Heart left ventricle (tissue), 16 donors: ENCODE measurements around the gene IFNLR1. TPM values are rescaled to one million over a fixed set of nuclear protein-coding genes. Genes with fewer than 3 reads are reported as not detected.

Experiments
- ATAC-seq, 4 donors: fragments of 200-7000 bp; cut with Tn5 transposase; one replicate each; pipeline ENCODE4 v1.9.1; 2020 to 2022; ENCODE audit warnings: moderate library complexity in 4 of 4, mild to moderate bottlenecking in 3 of 4, moderate number of reproducible peaks in 1 of 4
- DNase-seq, 5 donors: peaks; one replicate each; pipeline ENCODE4 v3.0.0-alpha.2; 2020
- H3K27ac ChIP-seq, 12 donors: fragments of 200-600 bp; sonication (generic) in 4 of 12; one replicate each; pipeline versions ENCODE4 v1.5.0 to v1.8.0; 2016 to 2022; ENCODE audit warnings: mild to moderate bottlenecking in 2 of 12
- H3K27me3 ChIP-seq, 9 donors: fragments of 200-600 bp; sonication (generic) in 2 of 9; one replicate each; pipeline versions ENCODE4 v1.5.1 to v1.8.0; 2016 to 2022; ENCODE audit warnings: mild to moderate bottlenecking in 3 of 9
- H3K36me3 ChIP-seq, 9 donors: fragments of 200-600 bp; sonication (generic) in 2 of 9; one replicate each; pipeline versions ENCODE4 v1.5.0 to v1.8.0; 2018 to 2022; ENCODE audit warnings: mild to moderate bottlenecking in 2 of 9
- H3K4me1 ChIP-seq, 12 donors: fragments of 200-600 bp; sonication (generic) in 4 of 12; one replicate each; pipeline versions ENCODE4 v1.5.0 to v1.8.0; 2016 to 2022; ENCODE audit warnings: mild to moderate bottlenecking in 3 of 12
- H3K4me3 ChIP-seq, 12 donors: fragments of 200-600 bp; sonication (generic) in 4 of 12; one replicate each; pipeline versions ENCODE4 v1.5.0 to v1.8.0; 2017 to 2022; ENCODE audit warnings: mild to moderate bottlenecking in 9 of 12, moderate library complexity in 4 of 12
- H3K9me3 ChIP-seq, 12 donors: fragments of 200-600 bp; sonication (generic) in 4 of 12; one replicate each; pipeline versions ENCODE4 v1.5.0 to v1.8.0; 2016 to 2022; ENCODE audit warnings: mild to moderate bottlenecking in 1 of 12
- POLR2A ChIP-seq, 2 donors: fragments of 450-650 bp; IDR thresholded peaks; one replicate each; pipeline ENCODE4 v1.6.1; 2017; ENCODE audit warnings: antibody characterized with exemption in 2 of 2, mild to moderate bottlenecking in 2 of 2, moderate library complexity in 2 of 2
- WGBS, 4 donors: extraction: QIAGEN DNeasy Blood & Tissue Kit in 2 of 4; methylation state at CpG; one replicate each; pipeline versions ENCODE4 v1.1.5 to v1.1.7; 2013 to 2018; 5-methylcytosine and 5-hydroxymethylcytosine counted together
- intact Hi-C, 10 donors: fragments of 100-400 bp; cut with DNase I; formaldehyde crosslinking; loops; one replicate each; pipeline versions ENCODE4 v1.11.1 to v1.14.2; 2022
- polyA plus RNA-seq, 2 donors: library from polyadenylated mRNA; stranded (reverse); fragments of 200-250 nt; gene quantifications; one replicate each; pipeline ENCODE4 v1.2.3, GENCODE V29; 2013
- total RNA-seq, 9 donors: library from RNA; depleted of rRNA in 2 of 9; stranded (reverse); fragments of >200 nt in 2 of 9; fragmentation: NEBNext Ultra II Directional in 3 of 9; extraction: Animal tissue kit (Norgen Biotek cat#: 25700) in 3 of 9; gene quantifications; one replicate each; pipeline versions ENCODE4 v1.1.0 to v1.2.4, GENCODE V29; 2016 to 2023
- TF ChIP-seq, protein P1 (sequence below), 12 donors: fragments of 200-600 bp; sonication (generic) in 4 of 12; IDR thresholded peaks; one replicate each; pipeline versions ENCODE4 v1.5.0 to v1.8.0; 2018 to 2022; ENCODE audit warnings: antibody characterized with exemption in 12 of 12, mild to moderate bottlenecking in 5 of 12
- donor health status: ischemic (EF 13 %, LVEDD 7.1; RV severe dilation, severe dysfunction).
- donor health status: healthy with polysubstance abuse.
- donor health status: DM: no; HTN: yes; CAD: no.
- donor health status: DM: no; HTN: no; CAD: no.
- donor health status: ischemic (EF 25% LVEDD 6.9; RV normal size, moderate dysfunction).
- donor health status: ischemic (EF 25% LVEDD 5.7; RV mildly dilated, moderate dysfunction).
- donor health status: healthy.
- donor health status: DM: yes; HTN: yes; CAD: no.
- donor health status: ischemic (EF 35%, LVEDD 5.7; RV mildly dilated, moderate dysfunction).
- donor health status: nonischemic (EF 11% LVEDD 7.7; RV severe dilation, severe dysfunction).
- donor health status: DM: yes; HTN: yes; CAD: no.
- donor health status: PGD.
- donor health status: ischemic (EF 29% LVEDD 5.4; RV normal size, mild dysfunction).
- donor health status: nonischemic (EF 23%, LVEDD 6.1; RV moderate dilation, normal function).

The IFNLR1 gene
- total and polyA plus RNA-seq, 11 donors: 0.99 to 3.4 (median 2.7) TPM

DNA sequence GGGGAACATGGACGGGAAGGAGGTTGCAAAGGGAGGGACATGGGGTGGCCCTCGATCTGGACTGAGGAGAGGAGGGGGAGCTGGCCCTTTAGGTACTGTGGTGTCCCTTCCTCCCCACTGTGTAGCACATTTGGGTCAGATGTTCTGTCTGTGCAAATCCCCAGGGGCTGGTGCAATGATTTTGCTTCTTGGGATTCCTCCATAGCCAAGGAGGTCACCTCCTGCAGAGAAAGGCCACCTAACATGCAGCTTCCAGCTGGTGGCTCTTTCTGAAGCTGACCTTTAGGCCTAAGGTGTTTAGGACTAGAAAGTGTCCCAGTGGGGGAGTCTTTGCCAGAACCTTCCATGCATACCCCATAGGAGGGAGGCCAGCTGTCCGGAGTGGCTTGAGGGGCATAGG lies 66.1 kb downstream of the IFNLR1 start:
- Histone ChIP-seq H3K4me3 (no peak overlapping the region), H3K27me3 (peaks cover 0 to 5% (median 0%) of the 10 kb centered on the region in 9 donors), H3K27ac (peak overlapping the region in 11 of 12 donors; percentile 20 to 83 (median 73)), H3K9me3 (no peaks in the 10 kb centered on the region), H3K36me3 (no peaks in the 10 kb centered on the region), H3K4me1 (peaks cover 0 to 23% (median 13%) of the 10 kb centered on the region in 12 donors)
- ATAC-seq (peak in 2 of 4 donors; percentile 1 to 2), DNase-seq (no peak)
- intact Hi-C loops: no loop called here
- 55 to 60% (median 58%) methylated on average over 3 of the region's 3 CpGs for WGBS, 4 donors
- no peak for TF ChIP-seq POLR2A (IDR thresholded peaks at IDR 0.05)
- TF ChIP-seq, protein P1, sequence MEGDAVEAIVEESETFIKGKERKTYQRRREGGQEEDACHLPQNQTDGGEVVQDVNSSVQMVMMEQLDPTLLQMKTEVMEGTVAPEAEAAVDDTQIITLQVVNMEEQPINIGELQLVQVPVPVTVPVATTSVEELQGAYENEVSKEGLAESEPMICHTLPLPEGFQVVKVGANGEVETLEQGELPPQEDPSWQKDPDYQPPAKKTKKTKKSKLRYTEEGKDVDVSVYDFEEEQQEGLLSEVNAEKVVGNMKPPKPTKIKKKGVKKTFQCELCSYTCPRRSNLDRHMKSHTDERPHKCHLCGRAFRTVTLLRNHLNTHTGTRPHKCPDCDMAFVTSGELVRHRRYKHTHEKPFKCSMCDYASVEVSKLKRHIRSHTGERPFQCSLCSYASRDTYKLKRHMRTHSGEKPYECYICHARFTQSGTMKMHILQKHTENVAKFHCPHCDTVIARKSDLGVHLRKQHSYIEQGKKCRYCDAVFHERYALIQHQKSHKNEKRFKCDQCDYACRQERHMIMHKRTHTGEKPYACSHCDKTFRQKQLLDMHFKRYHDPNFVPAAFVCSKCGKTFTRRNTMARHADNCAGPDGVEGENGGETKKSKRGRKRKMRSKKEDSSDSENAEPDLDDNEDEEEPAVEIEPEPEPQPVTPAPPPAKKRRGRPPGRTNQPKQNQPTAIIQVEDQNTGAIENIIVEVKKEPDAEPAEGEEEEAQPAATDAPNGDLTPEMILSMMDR (IDR thresholded peaks at IDR 0.05): no peak

DNA sequence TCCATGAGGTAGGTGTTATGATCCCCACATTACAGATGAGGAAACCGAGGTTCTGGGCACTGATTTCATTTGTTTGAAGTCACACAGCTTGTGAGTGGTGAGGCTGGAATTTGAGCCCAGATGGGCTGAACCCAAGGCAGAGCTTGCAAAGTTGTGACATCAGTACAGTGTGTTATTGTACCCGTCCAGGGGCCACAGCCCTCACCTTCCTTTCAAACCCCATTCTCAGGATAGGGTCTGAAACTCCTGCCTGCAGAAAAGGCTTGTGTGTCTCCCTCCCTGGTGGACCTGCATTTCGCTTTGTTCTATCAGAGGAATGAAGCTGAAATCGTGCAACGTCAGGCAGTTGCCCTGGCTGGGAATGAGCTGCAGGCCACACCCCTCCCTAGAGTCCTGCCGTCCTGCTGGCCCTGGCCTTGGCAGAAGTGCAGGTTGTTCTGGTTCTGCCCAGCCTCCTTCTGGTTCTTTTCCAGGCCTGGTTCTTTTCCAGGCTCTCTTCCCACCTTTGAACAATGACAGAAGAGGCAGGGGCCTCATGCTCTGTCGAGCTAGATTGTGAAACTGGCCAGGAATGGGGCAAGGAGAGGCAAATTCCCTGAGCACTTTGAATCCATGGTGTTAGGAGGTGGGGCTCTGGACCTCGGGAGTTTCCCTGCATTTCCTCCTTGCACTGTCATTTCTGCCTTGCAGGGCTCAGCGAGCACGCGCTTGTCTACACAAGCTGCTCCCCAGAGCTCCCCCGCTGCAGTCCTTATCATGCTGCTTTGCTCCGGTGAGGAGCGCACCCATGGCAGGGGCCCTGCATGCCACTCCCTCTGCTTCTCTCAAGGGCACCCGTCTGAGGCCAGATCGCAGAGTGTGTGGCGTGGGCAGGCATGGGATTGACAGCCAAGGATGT lies 67.0 kb downstream of the IFNLR1 start:
- Histone ChIP-seq H3K36me3 (no peaks in the 10 kb centered on the region), H3K27ac (peak overlapping the region in 11 of 12 donors; percentile 20 to 83 (median 73)), H3K9me3 (no peaks in the 10 kb centered on the region), H3K4me3 (no peak overlapping the region), H3K4me1 (peaks cover 0 to 21% (median 13%) of the 10 kb centered on the region in 12 donors), H3K27me3 (peaks cover 0 to 5% (median 0%) of the 10 kb centered on the region in 9 donors)
- intact Hi-C loops: no loop called here
- TF ChIP-seq, protein P1 (IDR thresholded peaks at IDR 0.05): no peak
- TF ChIP-seq POLR2A (IDR thresholded peaks at IDR 0.05): no peak
- peak in 4 of 5 donors; percentile 46 to 84 (median 64) for DNase-seq
- WGBS, 4 donors: 18 to 35% (median 25%) methylated on average over 10 to 17 of the region's 17 CpGs
- peak; percentile 82 to 85 (median 84) for ATAC-seq

DNA sequence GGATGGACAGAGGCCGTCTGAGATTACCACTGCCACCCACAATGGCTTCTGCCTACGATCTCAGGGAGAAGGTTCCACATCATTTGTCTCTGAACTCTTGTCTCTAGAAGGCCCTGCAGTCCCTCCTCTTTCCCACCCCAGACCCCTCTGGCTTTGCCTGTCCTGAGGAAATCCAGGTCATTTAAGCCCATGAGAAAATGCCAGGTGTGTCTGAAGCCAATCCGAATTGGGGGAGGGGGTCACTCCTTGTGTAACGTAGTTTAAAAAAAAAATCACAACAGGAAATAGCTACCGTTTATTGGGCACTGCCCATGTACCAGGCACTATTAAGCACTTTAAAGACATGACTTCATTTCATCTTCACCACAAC lies 67.6 kb downstream of the IFNLR1 start:
- no peaks in the 10 kb centered on the region for H3K9me3 ChIP-seq
- intact Hi-C loops: no loop called here
- ATAC-seq (no peak), DNase-seq (no peak)
- no peak overlapping the region for H3K4me3 ChIP-seq
- TF ChIP-seq, protein P1 (IDR thresholded peaks at IDR 0.05): no peak
- no peak for TF ChIP-seq POLR2A (IDR thresholded peaks at IDR 0.05)
- peaks cover 0 to 21% (median 13%) of the 10 kb centered on the region in 12 donors for H3K4me1 ChIP-seq
- 69 to 77% (median 71%) methylated on average over 5 of the region's 5 CpGs for WGBS, 4 donors
- no peaks in the 10 kb centered on the region for H3K36me3 ChIP-seq
- H3K27ac ChIP-seq: peak overlapping the region in 10 of 12 donors; percentile 44 to 83 (median 74)
- H3K27me3 ChIP-seq: peaks cover 0 to 5% (median 0%) of the 10 kb centered on the region in 9 donors
